GM19467 (cell line): ENCODE data around the gene LRRC63.
"Not testable (repeated sequence)": the region's sequence is repeated elsewhere in the genome, so short reads cannot be mapped to it uniquely, and the experiment has no call there.

Source experiments
- ATAC-seq: cut with Tn5 transposase; IDR thresholded peaks from one replicate; pipeline ENCODE4 v1.9.1; 2021; ENCODE audit warnings: mild to moderate bottlenecking, moderate library complexity; ENCODE audit not compliant: unreplicated experiment

LRRC63 gene

DNA sequence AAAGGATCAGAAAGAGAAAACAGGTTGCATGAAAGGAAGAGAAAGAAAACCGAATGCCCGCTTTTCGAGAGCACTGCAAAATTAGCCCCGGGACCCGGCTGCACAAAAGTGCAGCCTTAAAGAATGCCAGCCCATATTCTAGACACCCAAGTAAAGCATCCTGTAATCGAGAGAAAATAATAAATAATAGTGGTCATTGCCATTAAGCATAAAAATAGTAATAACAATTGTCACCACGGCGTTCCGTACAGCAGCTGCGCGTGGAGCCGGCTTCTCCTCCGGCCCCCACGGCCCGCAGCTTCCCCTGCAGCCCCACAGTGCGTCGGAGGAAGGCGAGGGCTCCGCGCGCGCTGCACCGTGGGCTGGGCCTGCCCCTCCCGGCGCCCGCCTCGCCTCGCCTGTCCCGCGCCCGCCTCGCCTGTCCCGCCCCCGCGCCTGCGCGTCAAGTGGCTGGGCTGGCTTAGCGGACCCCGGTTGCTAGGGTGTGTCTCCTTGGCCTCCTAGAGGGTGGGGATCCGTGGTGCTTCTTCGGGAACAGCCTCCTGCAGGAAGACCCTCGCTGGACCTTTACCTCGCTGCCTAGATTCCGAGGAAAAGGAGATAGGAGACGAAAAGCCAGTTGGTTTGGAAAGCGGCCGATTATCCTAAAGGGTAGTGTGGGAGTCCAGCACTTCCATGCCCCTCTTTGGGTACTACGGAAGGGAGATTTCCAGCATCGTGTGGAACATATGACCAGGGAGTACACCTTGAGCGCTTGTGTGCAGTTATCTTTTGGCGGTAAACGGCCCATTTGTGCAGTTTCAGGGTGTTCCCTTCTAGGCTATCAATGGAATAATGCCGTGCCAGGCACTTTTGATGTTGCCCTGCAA, at the start of gene LRRC63:
Gene LRRC63 (plus strand): TSS at position 446 of the 869 bp plus-strand sequence. CDS start 1,107 bp downstream, outside the sequence.
- ATAC-seq = peak; percentile 90

DNA sequence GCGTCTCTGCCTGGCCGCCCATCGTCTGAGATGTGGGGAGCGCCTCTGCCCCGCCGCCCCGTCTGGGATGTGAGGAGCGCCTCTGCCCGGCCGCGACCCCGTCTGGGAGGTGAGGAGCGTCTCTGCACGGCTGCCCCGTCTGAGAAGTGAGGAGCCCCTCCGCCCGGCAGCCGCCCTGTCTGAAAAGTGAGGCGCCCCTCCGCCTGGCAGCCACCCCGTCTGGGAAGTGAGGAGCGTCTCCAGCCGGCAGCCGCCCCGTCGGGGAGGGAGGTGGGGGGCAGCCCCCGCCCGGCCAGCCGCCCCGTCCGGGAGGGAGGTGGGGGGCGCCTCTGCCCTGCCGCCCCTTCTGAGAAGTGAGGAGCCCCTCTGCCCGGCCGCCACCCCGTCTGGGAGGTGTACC, 49.0 kb upstream of the LRRC63 start:
- ATAC-seq = not testable (repeated sequence)

- no peak for ATAC-seq
Measured at GRCh38 chr13:46164661-46165060, 47.1 kb upstream of the LRRC63 start.

DNA sequence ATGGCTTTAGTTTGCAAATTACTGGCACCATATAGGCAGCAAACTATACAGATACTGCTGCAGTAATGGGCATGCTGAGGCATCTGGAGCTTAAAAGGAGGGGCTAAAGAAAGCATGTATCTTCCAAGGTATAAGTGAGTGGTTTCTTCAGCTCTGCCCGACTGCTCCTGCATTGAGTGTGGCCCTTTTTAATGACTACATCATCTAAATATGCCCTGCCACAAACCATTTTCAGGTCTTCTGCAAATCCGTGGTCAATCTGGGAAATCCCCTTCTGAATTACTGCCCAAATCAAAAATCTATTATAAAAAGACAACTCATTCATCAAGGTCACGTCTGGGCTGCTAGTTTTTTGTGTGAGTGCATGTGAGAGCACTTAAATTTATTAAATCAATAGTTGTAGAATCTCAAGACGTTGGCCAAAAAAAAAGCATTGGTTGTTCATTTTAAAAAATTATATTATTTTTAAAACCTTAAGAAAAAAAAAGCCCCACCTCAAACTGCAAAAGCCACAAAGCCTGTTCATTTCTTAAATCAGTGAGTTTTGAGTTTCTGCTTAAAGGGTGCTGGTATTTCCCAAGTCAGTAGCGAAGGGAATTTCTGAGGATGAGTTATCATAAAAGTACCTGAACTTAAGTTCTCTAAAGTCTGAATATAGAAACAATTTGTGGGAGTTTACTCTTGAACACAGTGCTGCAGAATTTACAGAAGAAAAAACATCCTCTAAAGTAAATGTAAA, 46.1 kb upstream of the LRRC63 start:
- ATAC-seq = peak; percentile 39

GRCh38 chr13:46166224-46166584, 45.5 kb upstream of the LRRC63 start:
- ATAC-seq = no peak

- no peak for ATAC-seq
Measured at GRCh38 chr13:46166947-46167610, 44.6 kb upstream of the LRRC63 start.

- no peak for ATAC-seq
Measured at GRCh38 chr13:46168341-46168740, 43.4 kb upstream of the LRRC63 start.

GRCh38 chr13:46168783-46169182, 42.9 kb upstream of the LRRC63 start:
- ATAC-seq = no peak

- ATAC-seq = no peak
Measured at GRCh38 chr13:46169758-46170157, 42.0 kb upstream of the LRRC63 start.

DNA sequence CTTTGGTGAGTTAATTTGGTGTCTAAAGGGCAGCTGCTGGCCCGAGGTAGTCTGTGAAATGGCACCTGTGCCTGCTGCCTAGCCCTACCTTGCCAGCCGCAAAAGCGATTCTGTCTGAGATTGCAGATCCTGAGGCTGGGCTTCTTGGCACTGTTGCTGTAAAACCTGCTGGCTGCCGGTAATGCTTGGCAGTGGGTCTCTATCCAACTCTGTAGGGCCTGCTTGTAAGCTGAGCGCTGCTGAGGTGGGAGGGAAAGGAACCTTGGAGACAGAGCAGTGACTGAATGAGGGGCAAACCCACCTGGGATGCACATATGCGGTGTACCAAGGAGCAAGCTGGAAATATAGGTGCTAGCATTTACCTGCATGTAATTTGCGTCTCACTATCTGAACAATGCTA, 41.5 kb upstream of the LRRC63 start:
- ATAC-seq = no peak

DNA sequence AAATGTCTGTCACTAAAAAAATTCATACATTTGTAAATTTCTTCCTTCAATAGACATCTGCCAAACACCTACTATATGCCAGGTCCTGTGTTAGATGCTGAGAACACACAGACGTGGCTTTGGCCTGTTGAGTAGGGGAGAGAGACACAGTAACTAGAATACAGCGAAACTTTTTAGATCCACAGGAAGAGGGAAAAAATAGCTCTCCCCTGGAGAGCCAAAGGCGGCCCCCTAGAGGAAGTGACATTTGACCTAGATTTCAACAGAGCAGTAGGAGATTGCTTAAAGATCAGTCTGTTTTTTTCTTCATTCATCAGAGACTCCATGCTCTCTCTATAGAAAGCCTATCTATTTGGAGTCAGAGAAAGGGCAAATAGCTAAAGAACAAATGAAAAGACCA, 41.0 kb upstream of the LRRC63 start:
- no peak for ATAC-seq

GRCh38 chr13:46171217-46171616, 40.5 kb upstream of the LRRC63 start:
- no peak for ATAC-seq

DNA sequence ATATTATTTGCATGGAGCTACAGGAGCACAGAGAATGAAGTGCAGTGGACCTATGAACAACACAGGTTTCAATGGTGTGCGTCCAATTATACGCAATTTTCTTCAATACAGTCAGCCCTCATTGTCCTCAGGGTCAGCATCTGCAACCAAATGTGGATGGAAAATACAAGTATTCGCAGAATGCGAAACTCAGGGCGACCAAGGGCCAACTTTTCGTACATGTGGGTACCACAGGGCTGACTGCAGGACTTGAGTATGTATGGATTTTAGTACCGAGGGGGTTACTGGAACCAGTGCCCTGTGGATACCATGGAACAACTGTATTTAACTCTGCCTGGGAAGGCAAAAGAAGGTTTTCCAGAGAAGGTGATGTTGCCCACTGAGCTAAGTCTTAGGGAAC, 40.0 kb upstream of the LRRC63 start:
- ATAC-seq = no peak

GRCh38 chr13:46172531-46172991, 39.2 kb upstream of the LRRC63 start:
- no peak for ATAC-seq

- ATAC-seq = no peak
Measured at GRCh38 chr13:46173656-46174055, 38.1 kb upstream of the LRRC63 start.

DNA sequence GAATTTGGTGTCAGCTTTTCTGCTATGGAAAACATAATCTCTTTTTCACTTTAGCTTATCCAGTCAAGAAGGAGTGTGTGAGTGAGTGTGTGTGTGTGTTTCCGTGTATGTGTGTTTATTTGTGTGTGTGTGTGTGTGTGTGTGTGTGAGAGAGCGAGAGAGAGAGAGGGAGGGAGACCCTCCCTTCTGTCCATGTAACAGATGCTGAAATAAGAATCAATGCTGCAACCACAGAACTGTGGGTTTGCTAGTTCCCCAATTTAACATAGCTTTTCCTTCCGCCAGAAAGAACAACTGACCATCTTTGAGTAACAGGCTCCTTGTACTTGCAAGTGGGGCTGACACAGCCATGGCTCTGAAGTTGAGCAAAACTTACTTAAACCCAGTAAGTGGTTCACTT, 35.0 kb upstream of the LRRC63 start:
- ATAC-seq = no peak

DNA sequence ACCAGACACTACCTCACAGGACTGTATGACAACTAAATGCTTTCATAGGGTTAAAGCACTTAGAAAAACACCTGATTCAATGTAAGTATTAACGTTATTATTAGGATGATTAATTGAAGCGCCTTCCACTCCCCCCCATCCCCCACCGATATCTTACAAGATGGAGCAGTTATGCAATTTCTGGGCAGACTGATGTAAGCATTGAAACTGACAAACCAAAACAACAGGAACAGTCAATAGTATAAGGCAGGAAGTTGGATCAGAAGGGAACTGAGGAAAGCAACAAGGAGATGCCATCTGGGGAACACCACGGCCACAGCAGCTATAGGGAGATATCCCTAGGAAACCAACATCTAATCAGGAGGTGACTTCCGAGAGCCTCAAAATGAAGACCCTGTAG, 33.6 kb upstream of the LRRC63 start:
- ATAC-seq = no peak

DNA sequence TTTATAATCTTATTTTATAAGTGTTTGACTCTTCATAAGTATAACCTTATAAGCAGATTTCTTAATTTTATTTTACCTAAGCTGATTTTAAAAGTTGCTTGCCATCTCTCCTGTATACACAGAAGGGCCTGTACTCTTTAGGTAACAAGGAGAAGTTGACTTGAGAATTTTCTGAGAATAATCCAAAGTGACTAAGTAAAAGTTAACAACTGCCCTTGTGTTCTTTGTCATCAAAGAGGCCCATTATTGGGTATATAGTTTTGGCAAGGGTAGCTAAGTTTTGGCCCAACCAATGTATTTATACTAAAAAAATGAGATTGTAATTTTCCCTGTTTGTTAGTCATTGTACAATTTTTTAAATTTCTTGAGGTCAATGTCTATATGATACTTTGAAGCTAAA, 32.9 kb upstream of the LRRC63 start:
- no peak for ATAC-seq

DNA sequence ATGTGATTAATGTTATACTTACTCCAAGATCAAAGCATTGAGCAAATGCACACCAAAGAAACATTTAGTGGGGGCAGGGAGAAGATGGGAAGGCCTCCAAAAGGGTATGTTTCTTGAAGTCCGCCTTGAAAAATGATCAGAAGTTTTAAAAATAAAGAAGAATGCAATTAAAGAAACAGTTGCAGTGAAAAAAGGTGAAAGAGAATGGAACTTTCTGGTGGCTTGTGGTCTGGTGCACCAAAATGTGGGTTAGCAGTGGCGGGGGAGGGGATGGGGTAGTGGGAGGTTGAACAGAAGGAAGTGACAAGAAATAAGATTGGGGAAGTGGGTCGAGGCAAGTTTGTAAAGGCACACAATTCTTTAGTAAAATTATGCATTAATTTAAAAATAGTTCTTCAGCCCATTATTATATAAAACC, 32.2 kb upstream of the LRRC63 start:
- no peak for ATAC-seq

- no peak for ATAC-seq
Measured at GRCh38 chr13:46179969-46180763, 31.6 kb upstream of the LRRC63 start.

DNA sequence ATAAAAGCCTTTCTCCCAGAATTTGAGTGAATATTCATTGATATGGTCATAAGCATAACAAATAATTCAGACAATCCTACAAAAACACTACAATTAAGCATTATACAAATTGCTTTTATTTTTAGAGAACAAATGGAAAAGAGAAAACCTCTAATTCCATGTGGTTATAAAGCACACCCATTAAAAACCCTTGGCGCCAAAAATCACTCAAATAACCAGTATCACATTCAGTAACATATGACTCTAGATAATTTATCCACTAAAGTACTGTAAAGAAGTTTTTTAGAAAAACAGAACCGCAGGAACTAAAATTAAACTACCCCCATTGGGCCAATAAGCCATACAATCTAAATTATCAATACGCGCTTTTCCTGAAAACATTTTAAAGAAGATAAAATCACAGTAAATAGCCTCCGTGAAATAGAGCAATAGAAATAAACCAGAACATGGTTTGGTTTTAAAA, 30.3 kb upstream of the LRRC63 start:
- no peak for ATAC-seq
